BE2C (cell line): Measurements from ENCODE around the gene SPART.

ENCODE experiments used
- DNase-seq: peaks from one replicate; pipeline ENCODE4 v3.0.0-alpha.2; 2020
- H3K27me3 ChIP-seq: fragments of 250-450 bp; sonication (Bioruptor Pico); 2 replicates; pipeline ENCODE4 v1.5.1; 2020; ENCODE audit warnings: mild to moderate bottlenecking
- H3K36me3 ChIP-seq: fragments of 250-450 bp; sonication (Bioruptor Pico); 2 replicates; pipeline ENCODE4 v1.5.1; 2020; ENCODE audit warnings: mild to moderate bottlenecking
- H3K4me1 ChIP-seq: fragments of 250-450 bp; sonication (Bioruptor Pico); 2 replicates; pipeline ENCODE4 v1.5.1; 2020
- H3K4me3 ChIP-seq: 2 replicates; pipeline ENCODE4 v1.5.1; 2011; ENCODE audit warnings: low read depth, low read length
- H3K9me3 ChIP-seq: fragments of 250-450 bp; sonication (Bioruptor Pico); 2 replicates; pipeline ENCODE4 v1.5.1; 2020
- TF ChIP-seq, protein P1 (sequence below): IDR thresholded peaks from 2 replicates; pipeline ENCODE4 v1.5.1; 2012; ENCODE audit warnings: mild to moderate bottlenecking, low read depth, low read length

SPART gene

DNA sequence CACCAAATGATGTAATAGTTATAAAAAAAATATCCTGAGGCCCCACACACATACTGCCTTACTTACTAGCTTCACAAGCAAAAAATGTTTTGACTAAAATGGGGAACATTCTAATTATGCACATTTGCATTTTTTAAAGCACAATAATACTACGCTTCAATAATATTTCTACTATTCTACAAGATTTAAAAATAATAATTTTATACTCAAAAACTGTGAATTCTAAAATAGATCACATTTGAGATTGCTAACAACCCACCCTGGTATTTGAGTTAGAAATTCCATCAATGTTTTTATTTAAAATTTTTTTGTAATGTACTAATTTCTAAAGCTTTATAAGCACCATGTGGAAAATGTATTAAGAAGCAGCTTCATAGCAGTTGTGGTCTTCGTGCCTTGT lies 72.8 kb downstream of the SPART start:
- no peaks in the 10 kb centered on the region for H3K36me3 ChIP-seq
- no peaks in the 10 kb centered on the region for H3K4me1 ChIP-seq
- H3K27me3 ChIP-seq: no peaks in the 10 kb centered on the region
- H3K4me3 ChIP-seq: no peak overlapping the region
- TF ChIP-seq, protein P1, sequence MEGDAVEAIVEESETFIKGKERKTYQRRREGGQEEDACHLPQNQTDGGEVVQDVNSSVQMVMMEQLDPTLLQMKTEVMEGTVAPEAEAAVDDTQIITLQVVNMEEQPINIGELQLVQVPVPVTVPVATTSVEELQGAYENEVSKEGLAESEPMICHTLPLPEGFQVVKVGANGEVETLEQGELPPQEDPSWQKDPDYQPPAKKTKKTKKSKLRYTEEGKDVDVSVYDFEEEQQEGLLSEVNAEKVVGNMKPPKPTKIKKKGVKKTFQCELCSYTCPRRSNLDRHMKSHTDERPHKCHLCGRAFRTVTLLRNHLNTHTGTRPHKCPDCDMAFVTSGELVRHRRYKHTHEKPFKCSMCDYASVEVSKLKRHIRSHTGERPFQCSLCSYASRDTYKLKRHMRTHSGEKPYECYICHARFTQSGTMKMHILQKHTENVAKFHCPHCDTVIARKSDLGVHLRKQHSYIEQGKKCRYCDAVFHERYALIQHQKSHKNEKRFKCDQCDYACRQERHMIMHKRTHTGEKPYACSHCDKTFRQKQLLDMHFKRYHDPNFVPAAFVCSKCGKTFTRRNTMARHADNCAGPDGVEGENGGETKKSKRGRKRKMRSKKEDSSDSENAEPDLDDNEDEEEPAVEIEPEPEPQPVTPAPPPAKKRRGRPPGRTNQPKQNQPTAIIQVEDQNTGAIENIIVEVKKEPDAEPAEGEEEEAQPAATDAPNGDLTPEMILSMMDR: no peak
- H3K9me3 ChIP-seq: no peaks in the 10 kb centered on the region
- no peak for DNase-seq

DNA sequence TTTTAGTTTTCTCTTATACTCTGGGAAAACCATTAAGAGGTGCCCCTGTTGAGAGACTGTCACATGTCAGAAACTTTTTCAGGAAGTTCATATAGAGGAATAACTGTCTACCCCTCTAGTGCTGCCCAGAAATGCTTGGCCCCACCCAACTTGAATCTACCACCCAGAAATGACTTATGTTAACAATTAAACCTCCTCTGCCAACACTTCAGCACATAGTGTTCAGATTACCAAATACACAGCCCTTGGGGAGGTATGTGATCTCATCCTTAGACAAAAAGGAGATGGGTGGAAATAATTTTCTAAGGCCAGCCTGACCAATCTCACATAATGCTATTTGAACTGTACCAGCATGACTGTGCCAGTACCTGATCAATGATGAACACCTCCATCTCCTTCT lies 84.2 kb downstream of the SPART start:
- no peak for DNase-seq

DNA sequence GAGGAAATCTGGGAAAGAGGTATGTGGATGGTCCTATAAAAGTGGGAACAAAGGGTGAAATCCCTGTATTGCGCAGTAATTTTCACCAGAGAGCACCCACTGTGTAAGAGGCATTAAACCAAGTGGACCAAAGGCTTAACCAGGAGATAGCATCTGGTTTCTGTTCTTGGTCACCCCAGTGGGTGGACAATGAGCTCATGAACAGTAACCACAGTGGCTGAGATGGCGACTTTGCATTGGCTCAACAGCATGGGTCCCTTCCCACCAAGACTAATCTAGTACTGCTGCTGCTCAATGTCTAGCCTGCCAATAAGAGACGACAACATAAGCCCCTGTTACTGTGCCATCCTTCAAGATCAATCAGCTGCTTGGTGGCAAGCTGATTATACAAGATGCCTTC lies 85.2 kb downstream of the SPART start:
- no peak for DNase-seq
- no peak overlapping the region for H3K4me3 ChIP-seq
- H3K36me3 ChIP-seq: no peaks in the 10 kb centered on the region
- no peaks in the 10 kb centered on the region for H3K4me1 ChIP-seq
- no peaks in the 10 kb centered on the region for H3K27me3 ChIP-seq
- no peaks in the 10 kb centered on the region for H3K9me3 ChIP-seq
- TF ChIP-seq, protein P1: no peak

More for the DNA sequence above, 84.2 kb downstream of the SPART start:
- H3K4me1 ChIP-seq: no peaks in the 10 kb centered on the region
- H3K36me3 ChIP-seq: no peaks in the 10 kb centered on the region
- TF ChIP-seq, protein P1: no peak
- H3K4me3 ChIP-seq: no peak overlapping the region
- H3K27me3 ChIP-seq: no peaks in the 10 kb centered on the region
- H3K9me3 ChIP-seq: no peaks in the 10 kb centered on the region

DNA sequence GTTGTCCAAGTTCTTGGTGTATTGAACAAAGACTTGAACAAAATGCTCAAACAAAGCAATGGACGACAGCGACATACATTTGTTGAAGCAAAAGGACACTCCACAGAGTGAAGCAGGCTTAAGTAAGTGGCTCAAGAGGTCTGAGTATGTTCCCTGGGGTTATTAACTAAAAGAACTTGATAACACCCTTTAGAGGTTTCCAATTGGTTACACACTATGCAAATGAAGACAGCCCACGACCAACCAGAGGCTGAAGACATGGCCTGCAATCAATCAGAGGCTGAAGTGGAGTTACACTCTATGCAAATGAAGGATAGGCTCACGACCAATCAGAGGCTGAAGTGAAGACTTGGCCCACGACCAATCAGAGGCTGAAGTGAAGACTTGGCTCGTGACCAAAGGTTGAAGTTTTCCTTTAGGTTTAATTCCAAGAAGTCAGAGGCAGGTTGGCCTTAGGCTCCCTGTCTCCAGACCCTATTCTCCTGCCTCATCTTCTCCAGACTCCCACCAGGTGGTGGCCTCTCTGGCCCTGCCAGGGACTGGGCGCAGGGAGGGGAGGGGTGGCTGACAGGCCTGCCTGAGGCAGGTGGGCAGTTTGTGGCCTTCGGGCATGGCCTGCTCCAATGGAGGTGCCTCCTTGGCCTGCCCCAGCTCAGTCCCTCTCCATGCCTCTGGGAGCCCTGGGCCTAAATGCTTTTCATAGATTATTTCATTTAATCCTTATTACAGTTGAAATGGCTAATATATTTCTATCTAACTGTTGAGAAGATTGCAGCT lies 86.6 kb downstream of the SPART start:
- TF ChIP-seq, protein P1: no peak
- Histone ChIP-seq H3K9me3 (no peaks in the 10 kb centered on the region), H3K27me3 (no peaks in the 10 kb centered on the region), H3K4me3 (no peak overlapping the region), H3K4me1 (no peaks in the 10 kb centered on the region), H3K36me3 (no peaks in the 10 kb centered on the region)
- DNase-seq: peak; percentile 31

DNA sequence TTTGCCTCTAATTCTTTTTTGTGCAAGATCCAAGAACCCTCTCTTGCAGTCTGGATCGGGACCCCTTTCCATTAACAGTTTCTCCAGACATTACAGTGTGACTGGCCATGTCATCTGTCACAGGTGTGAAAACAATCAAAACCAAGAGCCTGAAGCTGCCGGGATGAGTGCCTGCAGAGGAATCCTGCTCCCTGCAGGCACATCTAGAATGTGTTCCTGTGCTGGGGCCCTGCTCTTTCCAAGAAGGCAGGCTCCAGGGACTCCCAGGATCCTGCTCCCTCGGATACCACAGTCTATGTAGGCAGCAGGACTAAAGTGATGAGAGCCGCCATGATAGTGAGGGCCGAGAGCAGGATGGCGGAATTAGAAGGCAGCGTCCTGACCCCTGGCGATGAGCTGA lies 87.4 kb downstream of the SPART start:
- H3K4me3 ChIP-seq: no peak overlapping the region
- no peaks in the 10 kb centered on the region for H3K36me3 ChIP-seq
- no peaks in the 10 kb centered on the region for H3K4me1 ChIP-seq
- H3K9me3 ChIP-seq: no peaks in the 10 kb centered on the region
- H3K27me3 ChIP-seq: no peaks in the 10 kb centered on the region
- TF ChIP-seq, protein P1: no peak
- DNase-seq: no peak
